Heart left ventricle (tissue), 13 donors: Measurements from ENCODE around the gene OR8A1.

Source experiments
- POLR2A ChIP-seq, 2 donors: fragments of 450-650 bp; IDR thresholded peaks; one replicate each; pipeline ENCODE4 v1.6.1; 2017; ENCODE audit warnings: antibody characterized with exemption in 2 of 2, mild to moderate bottlenecking in 2 of 2, moderate library complexity in 2 of 2
- TF ChIP-seq, protein P1 (sequence below), 12 donors: fragments of 200-600 bp; sonication (generic) in 4 of 12; IDR thresholded peaks; one replicate each; pipeline versions ENCODE4 v1.5.0 to v1.8.0; 2018 to 2022; ENCODE audit warnings: antibody characterized with exemption in 12 of 12, mild to moderate bottlenecking in 5 of 12
- donor health status: ischemic (EF 13 %, LVEDD 7.1; RV severe dilation, severe dysfunction).
- donor health status: DM: no; HTN: yes; CAD: no.
- donor health status: DM: no; HTN: no; CAD: no.
- donor health status: ischemic (EF 25% LVEDD 6.9; RV normal size, moderate dysfunction).
- donor health status: ischemic (EF 25% LVEDD 5.7; RV mildly dilated, moderate dysfunction).
- donor health status: ischemic (EF 35%, LVEDD 5.7; RV mildly dilated, moderate dysfunction).
- donor health status: nonischemic (EF 11% LVEDD 7.7; RV severe dilation, severe dysfunction).
- donor health status: DM: yes; HTN: yes; CAD: no.
- donor health status: PGD.
- donor health status: ischemic (EF 29% LVEDD 5.4; RV normal size, mild dysfunction).
- donor health status: nonischemic (EF 23%, LVEDD 6.1; RV moderate dilation, normal function).

DNA sequence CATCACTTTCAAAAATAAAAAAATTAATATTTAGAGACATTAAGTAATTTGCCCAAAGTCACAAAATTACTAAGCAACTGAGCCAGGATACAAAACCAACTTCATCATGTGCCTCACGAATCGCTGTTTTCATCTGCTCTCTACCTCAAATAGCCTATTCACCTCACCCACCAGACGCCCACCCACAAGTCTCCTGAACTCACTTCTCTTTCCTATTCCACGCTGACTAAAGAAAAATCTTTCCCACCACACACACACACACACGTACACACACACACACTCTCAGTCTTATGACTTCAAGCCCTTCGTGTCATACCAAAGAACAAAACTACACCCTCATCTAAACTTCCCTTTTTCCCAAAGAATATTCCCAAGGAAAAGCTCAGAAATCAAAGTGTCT is 28.6 kb upstream of the OR8A1 start:
- TF ChIP-seq, protein P1, sequence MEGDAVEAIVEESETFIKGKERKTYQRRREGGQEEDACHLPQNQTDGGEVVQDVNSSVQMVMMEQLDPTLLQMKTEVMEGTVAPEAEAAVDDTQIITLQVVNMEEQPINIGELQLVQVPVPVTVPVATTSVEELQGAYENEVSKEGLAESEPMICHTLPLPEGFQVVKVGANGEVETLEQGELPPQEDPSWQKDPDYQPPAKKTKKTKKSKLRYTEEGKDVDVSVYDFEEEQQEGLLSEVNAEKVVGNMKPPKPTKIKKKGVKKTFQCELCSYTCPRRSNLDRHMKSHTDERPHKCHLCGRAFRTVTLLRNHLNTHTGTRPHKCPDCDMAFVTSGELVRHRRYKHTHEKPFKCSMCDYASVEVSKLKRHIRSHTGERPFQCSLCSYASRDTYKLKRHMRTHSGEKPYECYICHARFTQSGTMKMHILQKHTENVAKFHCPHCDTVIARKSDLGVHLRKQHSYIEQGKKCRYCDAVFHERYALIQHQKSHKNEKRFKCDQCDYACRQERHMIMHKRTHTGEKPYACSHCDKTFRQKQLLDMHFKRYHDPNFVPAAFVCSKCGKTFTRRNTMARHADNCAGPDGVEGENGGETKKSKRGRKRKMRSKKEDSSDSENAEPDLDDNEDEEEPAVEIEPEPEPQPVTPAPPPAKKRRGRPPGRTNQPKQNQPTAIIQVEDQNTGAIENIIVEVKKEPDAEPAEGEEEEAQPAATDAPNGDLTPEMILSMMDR (IDR thresholded peaks at IDR 0.05) = no peak
- TF ChIP-seq POLR2A (IDR thresholded peaks at IDR 0.05) = no peak
